ENCODE measurements around the gene GPR37. TPM values are rescaled to one million over a fixed set of nuclear protein-coding genes. Genes with fewer than 3 reads are reported as not detected.

The GPR37 gene
- total RNA-seq, 1 experiment from 2014 or later: 1.6 TPM

DNA sequence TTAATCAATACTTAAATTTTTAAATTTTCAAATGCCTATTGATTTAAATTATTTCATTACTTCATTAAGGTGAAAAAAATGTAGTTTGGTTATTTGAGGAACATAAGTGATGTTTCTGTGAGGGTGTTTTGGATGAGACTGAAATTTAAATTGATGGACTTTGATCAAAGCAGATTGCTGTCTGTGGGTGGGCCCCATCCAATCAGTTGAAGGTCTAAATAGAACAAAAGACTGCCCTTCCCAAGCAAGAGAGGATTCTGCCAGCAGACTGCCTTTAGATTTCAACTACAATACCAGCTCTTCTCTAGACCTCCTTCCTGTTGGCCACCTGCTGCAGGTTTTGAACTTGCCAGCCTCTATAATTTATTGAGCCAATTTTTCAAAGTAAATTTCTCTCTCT, 14.5 kb upstream of the GPR37 start:
- Histone ChIP-seq H3K23ac (ENCODE audit: insufficient read length, low read depth, low read length) (no peak overlapping the region), H2BK120ac (ENCODE audit: low read depth, low read length, poor library complexity, severe bottlenecking) (no peak overlapping the region), H3K27me3 (ENCODE audit: insufficient read depth, low read length) (no peaks in the 10 kb centered on the region), H2BK5ac (ENCODE audit: insufficient read length, low read length) (no peak overlapping the region), H3K9ac (ENCODE audit: extremely low read depth, insufficient read length, low read length) (no peak overlapping the region), H3K27ac (ENCODE audit: insufficient read length, low read depth, low read length) (no peak overlapping the region), H2BK12ac (ENCODE audit: insufficient read length, low read depth, low read length) (no peak overlapping the region), H2AK5ac (ENCODE audit: insufficient read length, low read length) (no peak overlapping the region), H3K14ac (ENCODE audit: insufficient read depth, low read length) (no peak overlapping the region), H3K79me2 (ENCODE audit: insufficient read depth, low read length) (no peaks in the 10 kb centered on the region), H4K8ac (replicated peaks; ENCODE audit: insufficient read length, low read depth, low read length) (no peak overlapping the region), H2BK20ac (ENCODE audit: low read depth, low read length, poor library complexity, severe bottlenecking) (no peak overlapping the region), H4K91ac (ENCODE audit: insufficient read length, low read depth, low read length) (no peak overlapping the region), H3K79me1 (ENCODE audit: insufficient read depth, low read depth, low read length, poor library complexity, severe bottlenecking) (no peaks in the 10 kb centered on the region), H3K56ac (ENCODE audit: insufficient read length, low read depth, low read length) (no peak overlapping the region), H3K4me1 (ENCODE audit: insufficient read depth, low read length) (peaks cover 3% of the 10 kb centered on the region; the same call in 1 of the 2 replicates), H3T11ph (ENCODE audit: low read length) (no peak overlapping the region), H3K4ac (ENCODE audit: low read depth, low read length) (no peak overlapping the region), H2AFZ (ENCODE audit: low read length) (no peak overlapping the region), H3K4me2 (ENCODE audit: insufficient read depth, insufficient read length, low read length) (no peak overlapping the region), H3K9me3 (ENCODE audit: control insufficient read depth, low read depth, low read length) (no peaks in the 10 kb centered on the region), H3K23me2 (ENCODE audit: insufficient read length, low read depth, low read length, poor library complexity, severe bottlenecking) (no peaks in the 10 kb centered on the region), H4K5ac (ENCODE audit: insufficient read length, low read depth, low read length) (no peak overlapping the region), H3K18ac (ENCODE audit: insufficient read length, low read depth, low read length) (no peak overlapping the region), H4K20me1 (ENCODE audit: control insufficient read depth, insufficient read depth, insufficient read length) (no peaks in the 10 kb centered on the region), H2BK15ac (ENCODE audit: low read depth, low read length) (no peak overlapping the region)
- Mint-ChIP-seq H3K9me3 (no peaks in the 10 kb centered on the region), H3K4me3 (no peak overlapping the region), H3K4me1 (peaks cover 6 to 17% of the 10 kb centered on the region in 2 experiments), H3K27me3 (ENCODE audit: low read depth) (no peaks in the 10 kb centered on the region), H3K27ac (no peak overlapping the region), H3K36me3 (ENCODE audit: insufficient read depth in 1 of 3, low read depth in 3 of 3) (peaks cover 0 to 4% (median 4%) of the 10 kb centered on the region in 3 experiments; a peak in 1 of 7 replicates)
- no peak for DNase-seq
- TF ChIP-seq, protein P1, sequence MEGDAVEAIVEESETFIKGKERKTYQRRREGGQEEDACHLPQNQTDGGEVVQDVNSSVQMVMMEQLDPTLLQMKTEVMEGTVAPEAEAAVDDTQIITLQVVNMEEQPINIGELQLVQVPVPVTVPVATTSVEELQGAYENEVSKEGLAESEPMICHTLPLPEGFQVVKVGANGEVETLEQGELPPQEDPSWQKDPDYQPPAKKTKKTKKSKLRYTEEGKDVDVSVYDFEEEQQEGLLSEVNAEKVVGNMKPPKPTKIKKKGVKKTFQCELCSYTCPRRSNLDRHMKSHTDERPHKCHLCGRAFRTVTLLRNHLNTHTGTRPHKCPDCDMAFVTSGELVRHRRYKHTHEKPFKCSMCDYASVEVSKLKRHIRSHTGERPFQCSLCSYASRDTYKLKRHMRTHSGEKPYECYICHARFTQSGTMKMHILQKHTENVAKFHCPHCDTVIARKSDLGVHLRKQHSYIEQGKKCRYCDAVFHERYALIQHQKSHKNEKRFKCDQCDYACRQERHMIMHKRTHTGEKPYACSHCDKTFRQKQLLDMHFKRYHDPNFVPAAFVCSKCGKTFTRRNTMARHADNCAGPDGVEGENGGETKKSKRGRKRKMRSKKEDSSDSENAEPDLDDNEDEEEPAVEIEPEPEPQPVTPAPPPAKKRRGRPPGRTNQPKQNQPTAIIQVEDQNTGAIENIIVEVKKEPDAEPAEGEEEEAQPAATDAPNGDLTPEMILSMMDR (conservative IDR thresholded peaks at IDR 0.05): no peak

Data from H9 (cell line).